GM12892 (cell line): ENCODE data around the gene UBR3.
"Not testable (repeated sequence)": the region's sequence is repeated elsewhere in the genome, so short reads cannot be mapped to it uniquely, and the experiment has no call there.

ENCODE experiments used
- DNase-seq: peaks from one replicate; pipeline ENCODE4 v3.0.0; 2011; ENCODE audit not compliant: insufficient read length
- FAIRE-seq: peaks from 2 replicates; lab custom pipeline; 2011; peaks lifted over from hg19 to GRCh38; lab: Jason Lieb, UNC
- POLR2A ChIP-seq: IDR thresholded peaks from 2 replicates; pipeline ENCODE4 v1.6.1; 2011; ENCODE audit warnings: low read depth, low read length, control low read depth
- POLR2AphosphoS5 ChIP-seq: IDR thresholded peaks from 2 replicates; pipeline ENCODE4 v1.6.1; 2011; ENCODE audit warnings: low read depth, low read length, control low read depth
- TAF1 ChIP-seq: IDR thresholded peaks from 2 replicates; pipeline ENCODE4 v1.6.1; 2011; ENCODE audit warnings: low read depth, mild to moderate bottlenecking, control low read depth, low read length, borderline replicate concordance

Gene UBR3

GRCh38 chr2:169923977-169924376 lies 96.7 kb downstream of the UBR3 start:
- DNase-seq (no peak), FAIRE-seq (no peak)
- no peak for TF ChIP-seq TAF1
- no peak for TF ChIP-seq POLR2A
- no peak for TF ChIP-seq POLR2AphosphoS5

- no peak for DNase-seq
- no peak for TF ChIP-seq TAF1
- no peak for TF ChIP-seq POLR2A
- no peak for TF ChIP-seq POLR2AphosphoS5
- FAIRE-seq: no peak
Observed at GRCh38 chr2:169925968-169926367, 98.7 kb downstream of the UBR3 start.

- FAIRE-seq: no peak
Observed at GRCh38 chr2:169928463-169928864, 101.2 kb downstream of the UBR3 start.

GRCh38 chr2:169933124-169933711 lies 106.0 kb downstream of the UBR3 start:
- no peak for DNase-seq

More at GRCh38 chr2:169928463-169928864, 101.2 kb downstream of the UBR3 start:
- TF ChIP-seq POLR2A (no peak), POLR2AphosphoS5 (no peak), TAF1 (no peak)
- DNase-seq: no peak

GRCh38 chr2:169936652-169937051 lies 109.4 kb downstream of the UBR3 start:
- DNase-seq, FAIRE-seq: not testable (repeated sequence)

More at GRCh38 chr2:169933124-169933711, 106.0 kb downstream of the UBR3 start:
- TF ChIP-seq POLR2A: no peak
- no peak for TF ChIP-seq TAF1
- TF ChIP-seq POLR2AphosphoS5: no peak
- peak; percentile 72 for FAIRE-seq

GRCh38 chr2:169945515-169945914 lies 118.3 kb downstream of the UBR3 start:
- TF ChIP-seq POLR2AphosphoS5 (no peak), POLR2A (no peak), TAF1 (no peak)
- DNase-seq (no peak), FAIRE-seq (no peak)

GRCh38 chr2:169946092-169946491 lies 118.8 kb downstream of the UBR3 start:
- no peak for FAIRE-seq
- DNase-seq: no peak
- TF ChIP-seq POLR2A (no peak), POLR2AphosphoS5 (no peak), TAF1 (no peak)

- no peak for FAIRE-seq
Observed at GRCh38 chr2:169946546-169946945, 119.3 kb downstream of the UBR3 start.

GRCh38 chr2:169955940-169956339 lies 128.7 kb downstream of the UBR3 start:
- FAIRE-seq (no peak), DNase-seq (no peak)
- TF ChIP-seq POLR2A (no peak), TAF1 (no peak)

More at GRCh38 chr2:169946546-169946945, 119.3 kb downstream of the UBR3 start:
- TF ChIP-seq POLR2A: no peak
- TF ChIP-seq POLR2AphosphoS5: no peak
- no peak for TF ChIP-seq TAF1
- DNase-seq: no peak

GRCh38 chr2:169957219-169957618 lies 130.0 kb downstream of the UBR3 start:
- not testable (repeated sequence) for FAIRE-seq, DNase-seq

- FAIRE-seq (no peak), DNase-seq (no peak)
- no peak for TF ChIP-seq POLR2A
- TF ChIP-seq TAF1: no peak
- TF ChIP-seq POLR2AphosphoS5: no peak
Observed at GRCh38 chr2:169961911-169962310, 134.7 kb downstream of the UBR3 start.

- FAIRE-seq (no peak), DNase-seq (no peak)
- TF ChIP-seq POLR2A (no peak), POLR2AphosphoS5 (no peak), TAF1 (no peak)
Observed at GRCh38 chr2:169963786-169964185, 136.5 kb downstream of the UBR3 start.

- TF ChIP-seq TAF1 (no peak), POLR2AphosphoS5 (no peak), POLR2A (no peak)
- DNase-seq (no peak), FAIRE-seq (no peak)
Observed at GRCh38 chr2:169964740-169965139, 137.5 kb downstream of the UBR3 start.

- DNase-seq: no peak
- TF ChIP-seq POLR2AphosphoS5 (no peak), TAF1 (no peak), POLR2A (no peak)
- no peak for FAIRE-seq
Observed at GRCh38 chr2:169965495-169965894, 138.2 kb downstream of the UBR3 start.
